ENCODE data around the gene KRT3. TPM values are rescaled to one million over a fixed set of nuclear protein-coding genes. Genes with fewer than 3 reads are reported as not detected.
"Not testable (repeated sequence)": the region's sequence is repeated elsewhere in the genome, so short reads cannot be mapped to it uniquely, and the experiment has no call there.

KRT3 gene
- total RNA-seq, 1 donor from 2014 or later = not detected

DNA sequence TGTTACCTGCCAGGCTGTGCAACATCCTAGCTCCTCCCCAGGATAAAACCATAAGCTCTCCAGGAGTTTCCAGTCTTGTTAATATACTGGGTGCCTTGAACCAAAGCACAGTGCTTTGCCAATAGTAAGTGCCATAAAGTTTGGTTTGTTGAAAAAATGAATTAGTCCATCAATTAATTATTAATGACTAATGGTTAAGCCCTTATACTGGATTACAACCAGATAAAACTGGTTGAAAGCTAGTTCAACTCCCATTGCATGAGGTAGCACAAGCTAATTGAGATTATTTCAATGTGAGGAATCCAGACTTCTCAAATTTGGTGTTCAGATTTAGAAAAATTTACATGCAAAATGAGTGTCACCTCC lies 1.6 kb upstream of the KRT3 start:
- no peaks in the 10 kb centered on the region for H3K9me3 Mint-ChIP-seq
- peak overlapping the region; percentile 67 for H3K27ac Mint-ChIP-seq (ENCODE audit: unreplicated experiment)
- no peak for DNase-seq (ENCODE audit: low read depth, low spot score)
- TF ChIP-seq, protein P1, sequence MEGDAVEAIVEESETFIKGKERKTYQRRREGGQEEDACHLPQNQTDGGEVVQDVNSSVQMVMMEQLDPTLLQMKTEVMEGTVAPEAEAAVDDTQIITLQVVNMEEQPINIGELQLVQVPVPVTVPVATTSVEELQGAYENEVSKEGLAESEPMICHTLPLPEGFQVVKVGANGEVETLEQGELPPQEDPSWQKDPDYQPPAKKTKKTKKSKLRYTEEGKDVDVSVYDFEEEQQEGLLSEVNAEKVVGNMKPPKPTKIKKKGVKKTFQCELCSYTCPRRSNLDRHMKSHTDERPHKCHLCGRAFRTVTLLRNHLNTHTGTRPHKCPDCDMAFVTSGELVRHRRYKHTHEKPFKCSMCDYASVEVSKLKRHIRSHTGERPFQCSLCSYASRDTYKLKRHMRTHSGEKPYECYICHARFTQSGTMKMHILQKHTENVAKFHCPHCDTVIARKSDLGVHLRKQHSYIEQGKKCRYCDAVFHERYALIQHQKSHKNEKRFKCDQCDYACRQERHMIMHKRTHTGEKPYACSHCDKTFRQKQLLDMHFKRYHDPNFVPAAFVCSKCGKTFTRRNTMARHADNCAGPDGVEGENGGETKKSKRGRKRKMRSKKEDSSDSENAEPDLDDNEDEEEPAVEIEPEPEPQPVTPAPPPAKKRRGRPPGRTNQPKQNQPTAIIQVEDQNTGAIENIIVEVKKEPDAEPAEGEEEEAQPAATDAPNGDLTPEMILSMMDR (conservative IDR thresholded peaks at IDR 0.05) = no peak
- H3K36me3 Mint-ChIP-seq (ENCODE audit: low read depth) = no peaks in the 10 kb centered on the region
- H3K4me1 Mint-ChIP-seq = no peaks in the 10 kb centered on the region
- H3K4me3 Mint-ChIP-seq = no peak overlapping the region
- no peaks in the 10 kb centered on the region for H3K27me3 Mint-ChIP-seq (ENCODE audit: low read depth)

GRCh38 chr12:52796839-52797528 lies 1.1 kb upstream of the KRT3 start:
- Mint-ChIP-seq H3K4me1 (no peaks in the 10 kb centered on the region), H3K27me3 (ENCODE audit: low read depth) (no peaks in the 10 kb centered on the region), H3K4me3 (no peak overlapping the region), H3K9me3 (no peaks in the 10 kb centered on the region), H3K36me3 (ENCODE audit: low read depth) (no peaks in the 10 kb centered on the region), H3K27ac (ENCODE audit: unreplicated experiment) (peak overlapping the region; percentile 67)
- DNase-seq (ENCODE audit: low read depth, low spot score) = no peak
- TF ChIP-seq, protein P1 (conservative IDR thresholded peaks at IDR 0.05) = no peak

DNA sequence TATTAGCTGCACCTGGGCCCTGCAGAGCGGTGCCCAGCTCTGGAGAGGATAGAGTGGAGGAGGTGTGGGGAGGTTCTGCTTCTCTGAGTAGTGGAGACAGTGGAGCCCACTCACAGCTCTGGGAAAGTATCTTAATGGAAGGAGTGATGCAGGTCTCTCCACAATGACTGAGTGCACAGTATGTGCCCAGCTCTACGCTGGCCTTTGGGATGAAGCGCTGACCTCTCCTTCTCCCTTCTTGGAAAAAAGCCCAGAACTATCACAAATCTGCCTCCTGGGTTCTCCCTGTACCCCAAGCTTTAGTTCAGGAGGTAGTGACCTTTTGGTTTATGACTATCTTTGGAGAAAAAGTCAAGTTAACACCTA lies 495 bp upstream of the KRT3 start:
- no peaks in the 10 kb centered on the region for H3K27me3 Mint-ChIP-seq (ENCODE audit: low read depth)
- no peak overlapping the region for H3K27ac Mint-ChIP-seq (ENCODE audit: unreplicated experiment)
- H3K4me1 Mint-ChIP-seq = no peaks in the 10 kb centered on the region
- DNase-seq (ENCODE audit: low read depth, low spot score) = no peak
- TF ChIP-seq, protein P1 (conservative IDR thresholded peaks at IDR 0.05) = no peak
- H3K9me3 Mint-ChIP-seq = no peaks in the 10 kb centered on the region
- no peak overlapping the region for H3K4me3 Mint-ChIP-seq
- no peaks in the 10 kb centered on the region for H3K36me3 Mint-ChIP-seq (ENCODE audit: low read depth)

DNA sequence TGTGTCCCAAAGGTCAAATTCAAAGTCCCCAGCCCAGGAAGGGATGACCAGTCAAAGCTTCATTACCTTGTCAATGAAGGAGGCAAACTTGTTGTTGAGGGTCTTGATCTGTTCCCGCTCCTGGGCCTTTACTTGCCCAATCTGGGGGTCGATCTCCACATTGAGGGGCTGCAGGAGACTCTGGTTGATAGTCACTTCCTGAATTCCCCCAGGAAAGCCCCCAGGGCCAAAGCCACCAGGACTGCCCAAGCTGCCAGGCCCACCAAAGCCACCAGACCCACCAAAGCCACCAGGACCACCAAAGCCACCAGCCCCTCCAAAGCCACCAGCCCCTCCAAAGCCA lies 614 bp downstream of the KRT3 start:
- H3K4me3 Mint-ChIP-seq; H3K36me3 Mint-ChIP-seq (ENCODE audit: low read depth); H3K27ac Mint-ChIP-seq (ENCODE audit: unreplicated experiment); H3K27me3 Mint-ChIP-seq (ENCODE audit: low read depth); H3K9me3 Mint-ChIP-seq; H3K4me1 Mint-ChIP-seq; DNase-seq (ENCODE audit: low read depth, low spot score): not testable (repeated sequence)

DNA sequence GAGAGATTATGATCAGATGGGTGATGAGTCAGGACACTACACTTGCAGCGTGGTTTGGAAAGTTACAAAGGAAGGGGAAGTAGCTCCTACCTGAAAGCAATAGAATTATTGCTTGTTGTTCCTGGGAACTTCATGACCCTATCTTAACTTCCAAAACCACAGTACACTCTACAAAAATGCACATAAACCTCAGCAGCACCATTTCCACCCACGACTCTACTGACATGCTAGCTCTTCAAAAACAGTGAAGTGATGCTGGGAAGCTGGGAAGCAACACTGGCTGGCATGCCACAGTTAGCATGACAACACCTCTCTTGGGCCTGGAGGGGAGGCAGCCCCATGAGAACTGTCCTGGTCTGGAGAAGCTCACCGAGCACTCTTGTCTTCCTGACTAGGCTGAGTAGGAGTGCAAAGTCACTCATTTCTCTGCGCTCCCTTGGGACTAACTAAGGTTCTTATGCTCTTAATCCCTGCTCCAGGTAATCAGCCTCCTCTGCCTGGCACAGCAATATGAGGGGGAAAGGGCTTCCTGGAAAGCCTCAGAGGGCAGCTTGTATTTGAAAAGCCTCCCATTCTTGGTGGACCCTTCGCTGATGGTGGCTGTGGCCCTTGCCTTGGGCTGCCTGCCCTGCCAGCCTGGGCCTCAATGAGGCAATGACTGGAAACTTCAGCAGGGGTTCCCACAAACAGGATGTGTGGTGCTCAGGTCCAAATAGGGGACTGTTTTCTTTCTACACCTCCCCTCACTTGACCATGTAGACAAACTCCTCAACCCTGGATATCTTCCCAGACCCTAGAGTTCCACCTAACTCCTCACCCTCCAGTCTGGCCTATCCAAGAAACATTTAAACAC lies 1.2 kb downstream of the KRT3 start:
- Mint-ChIP-seq H3K4me1 (no peaks in the 10 kb centered on the region), H3K9me3 (no peaks in the 10 kb centered on the region), H3K27ac (ENCODE audit: unreplicated experiment) (no peak overlapping the region), H3K36me3 (ENCODE audit: low read depth) (no peaks in the 10 kb centered on the region), H3K4me3 (no peak overlapping the region), H3K27me3 (ENCODE audit: low read depth) (no peaks in the 10 kb centered on the region)
- DNase-seq (ENCODE audit: low read depth, low spot score) = no peak
- TF ChIP-seq, protein P1 (conservative IDR thresholded peaks at IDR 0.05) = no peak

Data from neural crest cell (in vitro differentiated cells).